H1 (cell line): Measurements from ENCODE around the gene OLA1. TPM values are rescaled to one million over a fixed set of nuclear protein-coding genes. Genes with fewer than 3 reads are reported as not detected.

ENCODE experiments used
- KDM4A ChIP-seq: IDR thresholded peaks from one replicate; pipeline ENCODE4 v1.7.1; 2012; ENCODE audit warnings: low read depth, mild to moderate bottlenecking, moderate library complexity, low read length, inconsistent platforms; ENCODE audit not compliant: severe bottlenecking
- polyA plus RNA-seq, 7 experiments: library from polyadenylated mRNA; depleted of rRNA in 3 of 7; stranded (reverse) in 5 of 7; unstranded in 2 of 7; fragments of >200 nt in 5 of 7; fragments of 200-250 nt in 2 of 7; gene quantifications; 1 replicate in 5 of 7; 2 replicates in 1 of 7; 4 replicates in 1 of 7; pipeline versions ENCODE4 v1.2.1 to v1.2.3, GENCODE V29; 2011 to 2013; ENCODE audit warnings: missing spikeins in 2 of 7, mixed read lengths in 2 of 7
- small RNA-seq: library from polyadenylated mRNA; stranded (forward); fragments of <200 nt; extraction: miRNeasy Mini kit (QIAGEN cat#:217004); gene quantifications from one replicate; pipeline ENCODE3, GENCODE V24; 2013; ENCODE audit not compliant: insufficient read depth
- total RNA-seq: library from RNA; stranded (reverse); fragmentation: NEBNext Ultra II Directional; extraction: Animal tissue kit (Norgen Biotek cat#: 25700); gene quantifications from 2 replicates; pipeline ENCODE4 v1.2.1, GENCODE V29; 2021

OLA1 gene
- total and polyA plus RNA-seq, 2 of the 8 experiments (the other 6 are each of a cell fraction or from before 2014, with no cell fraction given) = 39.3 to 158 TPM

DNA sequence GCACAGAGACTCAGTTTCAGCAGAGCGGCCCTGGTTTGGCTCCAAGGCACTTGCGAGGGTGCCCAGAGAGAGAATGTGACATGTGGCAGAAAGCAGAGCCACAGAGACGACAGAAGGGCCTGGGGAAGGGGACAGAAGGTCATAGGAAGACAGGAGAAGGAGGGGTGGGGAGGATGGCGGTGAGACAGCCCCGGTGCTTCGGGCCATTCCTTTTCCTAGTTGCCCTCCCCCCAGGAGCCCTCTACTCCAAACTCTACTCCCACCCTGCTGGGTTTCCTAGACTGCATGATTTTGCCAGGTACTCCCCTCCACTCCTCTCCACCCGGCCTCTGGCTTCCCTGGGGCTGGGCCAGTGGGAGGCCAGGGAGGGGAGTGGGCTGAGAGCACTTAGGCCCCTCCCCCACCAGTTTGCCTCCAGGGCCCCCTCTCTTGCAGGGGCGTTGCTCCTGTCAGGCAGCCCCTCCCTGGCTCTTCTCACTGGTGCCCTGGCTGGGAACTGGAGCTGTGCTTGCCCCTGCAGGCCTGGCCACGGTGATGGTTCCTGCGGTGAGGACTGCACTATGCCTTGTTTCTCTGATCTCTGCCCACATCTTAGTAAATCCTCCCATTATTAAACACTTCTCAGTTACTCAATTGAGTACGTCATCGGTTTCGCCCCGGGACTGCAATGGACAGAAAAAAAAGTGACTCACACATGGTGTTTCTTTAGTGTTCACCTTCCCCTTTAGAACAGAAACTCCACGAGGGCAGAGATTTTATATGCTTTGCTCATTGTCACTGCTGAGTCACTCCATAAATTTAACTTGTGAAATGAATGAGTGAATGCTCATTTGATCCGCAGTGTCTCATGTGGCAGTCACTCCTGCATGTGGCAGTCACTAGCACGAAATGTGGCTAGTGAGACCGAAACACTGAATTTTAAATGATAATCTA, 224.5 kb downstream of the OLA1 start (continued):
- peak; percentile 20 for TF ChIP-seq KDM4A

Small RNAs within 50 kb of the gene (small RNA-seq; reads per million reads assigned to genes)
- gene RF00019 = not detected

Other genes with a start within 250 kb of the OLA1 start
- 0.11 TPM in 2 replicates for gene SP9, start 86.4 kb upstream of the OLA1 start, total RNA-seq
- gene SP9, start 86.4 kb upstream of the OLA1 start, polyA plus RNA-seq (2011; rRNA removed) = 0.03 and 0.06 TPM in 2 replicates
- gene SCRN3, start 147.2 kb upstream of the OLA1 start, total RNA-seq = 6.8 and 7.4 TPM in 2 replicates
- gene SCRN3, start 147.2 kb upstream of the OLA1 start, polyA plus RNA-seq (2011; rRNA removed) = 7.8 TPM in 2 replicates
- gene GPR155, start 238.5 kb upstream of the OLA1 start, total RNA-seq = 1.1 and 2.1 TPM in 2 replicates
- gene GPR155, start 238.5 kb upstream of the OLA1 start, polyA plus RNA-seq (2011; rRNA removed) = 0.19 and 0.26 TPM in 2 replicates